ENCODE results near the gene ATP13A1. TPM values are rescaled to one million over a fixed set of nuclear protein-coding genes. Genes with fewer than 3 reads are reported as not detected.

The ATP13A1 gene
- total RNA-seq, 1 donor from 2014 or later: 86.5 TPM

DNA sequence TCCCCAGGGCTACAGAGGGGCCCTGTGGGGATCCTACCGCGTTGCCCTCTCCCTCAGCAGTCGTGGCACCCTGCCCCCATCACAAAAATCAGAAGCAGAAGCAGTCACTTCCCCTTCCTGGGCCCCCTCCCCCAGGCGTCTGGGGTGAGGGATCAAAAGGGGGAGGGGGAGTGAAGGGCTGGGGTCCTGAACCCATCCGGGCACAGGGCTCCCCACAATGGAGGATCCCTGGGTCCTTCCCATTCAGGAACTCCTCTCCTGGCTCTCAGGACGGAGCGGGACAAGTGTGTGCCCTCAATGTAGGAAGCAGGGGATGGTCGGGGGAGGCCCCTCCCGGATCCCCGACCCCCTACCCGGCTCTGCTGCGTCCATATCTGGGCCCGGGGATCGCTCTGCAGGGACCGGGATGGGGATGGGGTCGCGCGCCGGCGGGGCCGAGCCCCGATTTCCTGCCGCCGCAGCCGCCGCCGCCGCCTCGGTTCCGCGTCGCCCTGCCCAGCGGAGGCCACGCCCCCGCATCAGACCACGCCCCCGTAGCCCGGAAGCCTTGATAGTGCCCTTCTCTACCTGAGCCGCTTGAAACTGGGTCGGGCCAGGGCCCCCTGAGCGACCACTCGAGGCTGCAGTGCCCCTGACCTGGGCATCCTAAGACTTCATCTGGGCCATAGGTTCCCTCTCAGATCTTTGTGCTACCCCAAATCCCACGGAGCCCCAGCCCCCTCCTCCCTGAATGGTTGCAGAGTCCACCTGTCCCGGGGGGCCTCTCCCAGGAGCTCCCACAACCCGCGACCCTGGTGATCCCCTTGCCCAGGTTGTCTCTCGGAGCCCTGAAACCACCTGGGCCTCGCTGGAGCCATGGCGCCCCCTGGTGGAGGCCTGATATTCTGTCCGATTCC, 20.1 kb downstream of the ATP13A1 start, which contains the start of gene GMIP:
Gene GMIP, minus strand, starts transcription at position 500 of the 896 bp plus-strand sequence. Its CDS starts 128 bp downstream, at position 372.
- peak; percentile 83 for DNase-seq (ENCODE audit: low spot score)

DNA sequence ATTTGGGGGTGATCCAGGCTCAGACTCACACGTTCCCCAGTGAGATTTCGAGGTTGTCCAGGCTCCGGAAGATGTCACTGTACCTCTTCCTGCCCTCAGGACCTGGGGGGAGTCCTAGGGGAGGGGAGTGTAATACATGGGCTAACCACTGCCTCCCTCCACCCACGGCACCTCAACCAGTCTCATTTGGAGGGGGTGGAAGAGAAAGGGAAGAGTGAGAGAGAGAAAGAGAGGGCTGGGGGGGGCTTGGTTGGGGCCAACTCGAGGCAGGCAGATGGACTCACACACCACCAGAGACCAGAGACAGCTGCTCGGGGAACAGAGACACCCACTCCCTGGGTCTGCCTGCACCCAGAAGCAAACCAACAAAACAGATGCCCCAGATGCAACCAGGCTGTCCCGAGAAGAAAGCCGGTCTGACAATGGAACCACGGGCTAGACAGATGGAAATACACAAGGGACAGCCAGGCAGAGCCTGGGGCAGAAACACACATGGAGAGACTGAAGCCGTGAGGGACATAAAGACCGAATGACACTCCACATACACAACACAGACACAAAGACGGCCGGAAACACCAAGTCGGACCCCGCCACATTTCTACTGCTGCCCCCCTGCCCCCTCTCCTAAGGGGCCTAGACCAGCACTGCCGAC, 20.8 kb downstream of the ATP13A1 start:
- no peak for DNase-seq (ENCODE audit: low spot score)

DNA sequence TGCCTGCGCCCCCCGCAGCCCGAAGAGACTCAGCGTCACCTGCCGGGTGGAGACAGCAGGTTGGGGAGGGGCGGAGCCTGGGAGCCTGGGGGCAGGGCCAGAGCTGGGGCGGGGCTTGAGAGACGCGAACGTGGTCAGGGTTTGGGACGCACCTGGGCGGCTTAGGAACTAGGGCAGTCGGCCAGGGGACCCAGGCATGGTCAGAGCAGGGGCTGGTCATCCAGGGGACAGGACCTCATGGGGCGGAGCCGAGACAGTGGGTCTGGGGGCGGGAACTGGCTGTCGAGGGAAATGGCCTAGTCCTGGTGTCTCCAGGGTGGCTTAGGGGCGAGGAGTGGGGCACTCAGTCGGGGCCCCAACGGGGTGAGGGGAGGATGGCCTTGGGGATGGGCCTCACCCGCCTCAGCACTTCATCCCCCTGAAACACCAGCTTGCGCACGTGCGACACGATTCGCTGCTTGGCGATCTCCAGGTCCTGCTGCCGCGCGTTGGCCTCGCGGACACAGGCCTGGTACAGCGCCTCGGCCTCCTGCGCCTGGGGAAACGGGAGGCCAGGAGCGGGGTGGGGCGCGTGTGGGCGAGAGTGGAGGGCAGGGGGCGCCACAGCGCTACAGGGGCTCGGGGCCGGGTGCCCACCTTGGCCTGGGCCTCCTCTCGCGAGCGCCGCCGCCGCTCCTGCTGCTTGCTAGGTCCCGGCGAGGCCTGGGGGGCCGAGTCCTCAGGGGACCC, 25.8 kb downstream of the ATP13A1 start:
- DNase-seq (ENCODE audit: low spot score): no peak

GRCh38 chr19:19637186-19637522, 26.3 kb downstream of the ATP13A1 start:
- no peak for DNase-seq (ENCODE audit: low spot score)

DNA sequence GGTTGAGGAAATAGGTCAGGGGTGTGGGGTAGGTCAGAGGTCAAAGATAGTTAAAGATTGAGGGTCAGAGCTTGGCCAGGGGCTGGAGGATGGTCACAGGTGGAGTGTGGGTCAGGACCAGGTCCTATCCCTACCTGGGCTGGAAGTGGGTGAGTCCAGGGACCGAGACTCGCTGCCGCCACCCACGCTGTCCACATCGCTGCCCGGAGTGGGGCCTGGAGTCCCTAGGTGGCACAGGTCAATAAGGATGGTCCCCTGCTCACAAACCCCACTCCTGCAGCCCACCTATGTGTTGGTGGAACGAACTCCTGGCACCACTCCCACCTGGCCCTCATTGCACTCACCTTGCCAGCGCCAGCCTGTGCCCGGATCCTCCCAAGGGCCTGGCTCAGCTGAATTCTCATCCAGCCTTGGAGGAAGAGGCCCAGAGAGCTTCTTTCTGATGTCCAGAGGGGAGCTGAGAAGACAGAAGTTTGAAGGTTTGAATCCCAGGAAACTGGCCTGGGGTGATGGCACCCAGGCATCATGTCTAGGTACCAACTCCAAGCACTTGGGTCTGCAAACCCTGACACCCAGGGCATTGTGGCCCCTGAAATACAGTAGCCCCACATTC, 26.8 kb downstream of the ATP13A1 start:
- DNase-seq (ENCODE audit: low spot score): no peak

GRCh38 chr19:19635313-19635702, 28.2 kb downstream of the ATP13A1 start:
- DNase-seq (ENCODE audit: low spot score): no peak

GRCh38 chr19:19634516-19635312, 28.8 kb downstream of the ATP13A1 start:
- DNase-seq (ENCODE audit: low spot score): no peak

GRCh38 chr19:19633711-19634515, 29.6 kb downstream of the ATP13A1 start:
- no peak for DNase-seq (ENCODE audit: low spot score)

DNA sequence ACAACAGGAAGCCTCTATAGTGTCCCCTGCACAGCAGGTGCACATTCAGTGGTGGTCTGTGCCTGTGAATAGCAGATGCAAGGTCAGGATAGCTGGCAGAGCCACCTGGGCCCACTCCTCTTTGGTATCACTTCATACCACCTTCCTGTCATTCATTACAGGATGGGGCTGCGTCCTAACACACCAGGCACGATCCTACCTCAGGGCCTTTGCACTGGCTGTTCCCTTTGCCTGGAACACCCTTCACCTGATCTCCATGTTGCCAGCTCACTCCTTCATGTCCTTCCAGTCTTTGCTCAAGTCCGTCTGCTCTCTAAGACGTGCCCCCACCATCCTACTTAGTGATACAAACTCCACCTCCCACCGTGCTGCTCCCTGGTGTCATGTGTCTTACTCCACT, 30.8 kb downstream of the ATP13A1 start:
- DNase-seq (ENCODE audit: low spot score): no peak

DNA sequence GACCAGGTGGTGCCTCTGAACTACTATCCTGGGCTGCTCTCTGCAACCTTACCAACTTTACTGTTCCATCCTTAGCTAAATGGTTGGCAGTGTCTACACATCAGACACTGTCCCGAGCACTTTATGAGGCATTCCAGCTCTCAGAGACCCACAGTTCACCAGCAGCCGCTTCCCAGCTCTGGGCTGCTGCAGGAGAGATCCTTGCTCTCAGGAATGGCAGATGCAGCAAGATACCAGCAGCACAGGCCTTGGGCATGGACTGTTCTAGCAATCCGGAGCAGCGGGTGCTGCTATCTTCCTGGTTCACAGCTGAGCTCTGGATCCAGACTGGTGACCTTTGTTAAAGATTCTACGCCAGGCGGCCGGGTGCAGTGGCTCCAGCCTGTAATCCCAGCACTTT, 32.1 kb downstream of the ATP13A1 start:
- DNase-seq (ENCODE audit: low spot score): no peak

GRCh38 chr19:19630426-19630825, 33.0 kb downstream of the ATP13A1 start:
- no peak for DNase-seq (ENCODE audit: low spot score)

GRCh38 chr19:19630062-19630414, 33.4 kb downstream of the ATP13A1 start:
- no peak for DNase-seq (ENCODE audit: low spot score)

DNA sequence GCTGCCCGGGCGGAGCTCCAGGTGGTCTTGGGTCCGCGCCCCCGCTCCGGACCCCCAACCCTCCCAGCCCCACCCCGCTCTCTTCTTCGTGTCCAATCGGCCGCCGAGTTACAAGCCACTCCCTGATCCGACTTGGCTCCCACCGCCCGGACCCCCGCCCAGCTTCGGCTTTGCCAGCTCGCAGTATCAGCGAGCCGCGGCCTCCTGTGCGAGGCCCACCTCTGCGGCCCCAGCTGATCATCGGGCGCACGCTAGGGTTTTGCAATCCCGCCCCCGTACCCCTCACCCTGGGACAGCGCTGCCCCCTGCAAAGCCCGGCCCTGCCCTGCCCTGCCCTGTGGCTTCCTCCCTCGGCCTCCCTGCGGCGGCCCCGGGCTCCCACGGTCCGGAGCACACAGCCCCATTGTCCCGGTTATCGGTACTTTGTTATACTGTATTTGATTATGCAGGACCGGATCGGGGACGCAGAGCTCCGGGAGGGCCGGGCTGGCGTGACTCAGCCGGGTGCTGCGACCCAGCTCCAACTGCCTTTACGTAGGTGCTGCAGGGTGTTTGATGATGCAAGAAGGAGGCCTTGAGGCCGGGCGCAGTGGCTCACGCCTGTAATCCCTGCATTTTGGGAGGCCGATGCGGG, 34.9 kb downstream of the ATP13A1 start:
- peak; percentile 73 for DNase-seq (ENCODE audit: low spot score)

- DNase-seq (ENCODE audit: low spot score): peak; percentile 41
These were observed 35.6 kb downstream of the ATP13A1 start, which contains the start of gene LPAR2 for GRCh38 chr19:19627621-19628500. Gene LPAR2, minus strand, starts transcription at chr19:19628220. Its CDS starts 945 bp downstream, at chr19:19627275.

DNA sequence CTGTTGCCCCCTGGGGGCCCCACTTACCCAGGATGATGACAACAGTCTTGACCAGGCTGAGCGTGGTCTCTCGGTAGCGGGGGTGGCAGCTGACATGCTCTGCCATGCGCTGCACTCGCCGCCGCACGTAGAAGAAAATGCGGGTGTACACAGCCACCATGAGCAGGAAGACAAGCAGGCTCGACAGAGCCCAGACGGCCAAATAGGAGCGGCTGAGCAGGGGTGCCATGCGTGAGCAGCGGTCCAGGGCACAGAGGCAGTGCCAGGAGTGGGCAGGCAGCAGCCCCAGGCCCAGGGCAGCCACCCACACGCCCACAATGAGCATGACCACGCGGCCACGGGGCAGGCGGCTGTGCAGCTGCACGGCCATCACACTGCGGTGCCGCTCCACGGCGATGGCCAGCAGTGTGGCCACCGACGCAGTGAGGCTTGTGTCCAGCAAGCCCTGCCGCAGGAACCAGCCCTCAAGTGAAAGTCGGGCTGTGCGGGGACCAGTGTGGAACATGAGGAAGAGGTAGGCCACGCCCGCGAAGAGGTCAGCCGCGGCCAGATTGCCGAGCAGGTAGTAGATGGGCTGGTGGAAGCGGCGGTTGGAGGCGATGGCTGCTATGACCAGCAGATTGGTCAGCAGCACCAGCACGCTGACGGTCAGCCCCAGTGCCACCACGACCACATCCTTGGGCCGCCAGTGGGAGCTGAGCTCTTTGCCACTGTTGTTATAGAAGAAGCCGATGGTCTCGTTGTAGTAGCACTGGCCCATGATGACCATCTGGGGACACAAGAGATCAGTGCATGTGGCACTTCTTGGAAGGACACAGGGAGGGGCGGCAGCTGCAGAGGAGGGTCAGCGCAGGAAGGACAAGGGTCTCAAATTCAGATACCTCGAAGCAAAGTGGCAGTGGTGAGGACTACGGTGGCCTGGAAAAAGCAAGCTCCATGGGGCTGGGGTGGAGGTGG, 36.7 kb downstream of the ATP13A1 start:
- DNase-seq (ENCODE audit: low spot score): no peak

- no peak for DNase-seq (ENCODE audit: low spot score)
These were observed 39.4 kb downstream of the ATP13A1 start for GRCh38 chr19:19624032-19624570.

DNA sequence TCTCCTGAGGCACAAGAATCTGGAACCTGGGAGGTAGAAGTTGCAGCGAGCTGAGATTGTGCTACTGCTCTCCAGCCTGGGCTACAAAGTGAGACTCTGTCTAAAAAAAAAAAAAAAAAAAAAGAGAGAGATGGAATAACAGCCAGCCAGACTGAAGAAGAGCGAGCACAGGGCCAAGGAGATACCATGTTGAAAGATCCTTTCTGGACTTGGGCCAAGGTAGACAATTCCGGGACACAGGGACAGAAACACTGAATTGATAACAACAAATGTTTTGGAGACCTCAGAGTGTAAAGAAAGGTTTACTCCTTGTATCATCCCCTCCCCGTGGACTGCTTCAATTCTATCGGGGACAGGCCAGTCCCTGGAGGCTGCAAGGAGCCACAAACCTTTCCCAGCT, 40.1 kb downstream of the ATP13A1 start:
- no peak for DNase-seq (ENCODE audit: low spot score)
